IPS-18a (cell line): ENCODE measurements around the gene FXYD1.

Source experiments
- H3K27ac ChIP-seq: one replicate; pipeline ENCODE4 v1.5.1; 2013; ENCODE audit warnings: low read length
- H3K27me3 ChIP-seq: one replicate; pipeline ENCODE4 v1.6.1; 2013; ENCODE audit warnings: mild to moderate bottlenecking, low read length; ENCODE audit not compliant: control insufficient read depth, insufficient read depth
- H3K36me3 ChIP-seq: one replicate; pipeline ENCODE4 v1.6.1; 2013; ENCODE audit warnings: low read depth, low read length; ENCODE audit not compliant: control insufficient read depth
- H3K4me1 ChIP-seq: one replicate; pipeline ENCODE4 v1.6.1; 2013; ENCODE audit warnings: low read depth, low read length; ENCODE audit not compliant: control insufficient read depth
- H3K4me3 ChIP-seq: one replicate; pipeline ENCODE4 v1.5.1; 2013; ENCODE audit warnings: low read length
- H3K9ac ChIP-seq: one replicate; pipeline ENCODE4 v1.6.1; 2013; ENCODE audit warnings: mild to moderate bottlenecking, low read length, moderate library complexity
- H3K9me3 ChIP-seq: one replicate; pipeline ENCODE4 v1.6.1; 2013; ENCODE audit warnings: low read depth, low read length; ENCODE audit not compliant: control insufficient read depth

FXYD1 gene

GRCh38 chr19:35138305-35138892 is at the start of gene FXYD1:
FXYD1 (plus strand) TSS chr19:35138824; CDS start chr19:35140080, 1,256 bp downstream.
- peaks cover 20% of the 10 kb centered on the region for H3K27me3 ChIP-seq
- no peak within 1 kb of the TSS for H3K4me3 ChIP-seq
- peaks cover 7% of the 10 kb centered on the region for H3K4me1 ChIP-seq
- H3K9ac ChIP-seq, result no peak within 1 kb of the TSS
- no peaks in the 10 kb centered on the region for H3K36me3 ChIP-seq
- H3K9me3 ChIP-seq, result no peaks in the 10 kb centered on the region
- no peak within 1 kb of the TSS for H3K27ac ChIP-seq

GRCh38 chr19:35089554-35089953 is 49.1 kb upstream of the FXYD1 start:
- Histone ChIP-seq H3K4me1 (no peaks in the 10 kb centered on the region), H3K27me3 (peaks cover 7% of the 10 kb centered on the region), H3K9ac (no peak overlapping the region), H3K4me3 (no peak overlapping the region), H3K36me3 (no peaks in the 10 kb centered on the region), H3K27ac (no peak overlapping the region), H3K9me3 (no peaks in the 10 kb centered on the region)

GRCh38 chr19:35090160-35090505 is 48.5 kb upstream of the FXYD1 start:
- H3K9me3 ChIP-seq, result no peaks in the 10 kb centered on the region
- H3K27ac ChIP-seq, result no peak overlapping the region
- H3K4me1 ChIP-seq, result no peaks in the 10 kb centered on the region
- H3K4me3 ChIP-seq, result peak overlapping the region; percentile 31
- H3K27me3 ChIP-seq, result peaks cover 7% of the 10 kb centered on the region
- no peak overlapping the region for H3K9ac ChIP-seq
- H3K36me3 ChIP-seq, result no peaks in the 10 kb centered on the region

GRCh38 chr19:35090506-35091214 is 48.0 kb upstream of the FXYD1 start:
- Histone ChIP-seq H3K4me3 (peak overlapping the region; percentile 31), H3K27me3 (peaks cover 7% of the 10 kb centered on the region), H3K9ac (peak overlapping the region; percentile 8), H3K36me3 (no peaks in the 10 kb centered on the region), H3K9me3 (no peaks in the 10 kb centered on the region), H3K27ac (no peak overlapping the region), H3K4me1 (no peaks in the 10 kb centered on the region)

- no peak overlapping the region for H3K4me3 ChIP-seq
- H3K27me3 ChIP-seq, result peaks cover 7% of the 10 kb centered on the region
- H3K9me3 ChIP-seq, result no peaks in the 10 kb centered on the region
- no peak overlapping the region for H3K9ac ChIP-seq
- H3K36me3 ChIP-seq, result no peaks in the 10 kb centered on the region
- H3K27ac ChIP-seq, result no peak overlapping the region
- H3K4me1 ChIP-seq, result no peaks in the 10 kb centered on the region
Measured at GRCh38 chr19:35093430-35093829, 45.2 kb upstream of the FXYD1 start.

- Histone ChIP-seq H3K9me3 (no peaks in the 10 kb centered on the region), H3K4me3 (no peak overlapping the region), H3K27ac (no peak overlapping the region), H3K9ac (no peak overlapping the region), H3K4me1 (no peaks in the 10 kb centered on the region), H3K36me3 (no peaks in the 10 kb centered on the region), H3K27me3 (peaks cover 7% of the 10 kb centered on the region)
Measured at GRCh38 chr19:35093941-35094647, 44.5 kb upstream of the FXYD1 start.

GRCh38 chr19:35094656-35095055 is 44.0 kb upstream of the FXYD1 start:
- H3K4me3 ChIP-seq, result no peak overlapping the region
- no peak overlapping the region for H3K27ac ChIP-seq
- H3K9me3 ChIP-seq, result no peaks in the 10 kb centered on the region
- peaks cover 7% of the 10 kb centered on the region for H3K27me3 ChIP-seq
- H3K9ac ChIP-seq, result no peak overlapping the region
- no peaks in the 10 kb centered on the region for H3K4me1 ChIP-seq
- no peaks in the 10 kb centered on the region for H3K36me3 ChIP-seq

GRCh38 chr19:35095667-35096368 is 42.8 kb upstream of the FXYD1 start:
- H3K36me3 ChIP-seq, result no peaks in the 10 kb centered on the region
- H3K4me3 ChIP-seq, result no peak overlapping the region
- H3K27ac ChIP-seq, result no peak overlapping the region
- H3K9me3 ChIP-seq, result no peaks in the 10 kb centered on the region
- H3K4me1 ChIP-seq, result no peaks in the 10 kb centered on the region
- H3K9ac ChIP-seq, result no peak overlapping the region
- peaks cover 5% of the 10 kb centered on the region for H3K27me3 ChIP-seq

- H3K9me3 ChIP-seq, result no peaks in the 10 kb centered on the region
- H3K9ac ChIP-seq, result no peak overlapping the region
- no peak overlapping the region for H3K27ac ChIP-seq
- H3K4me1 ChIP-seq, result no peaks in the 10 kb centered on the region
- no peaks in the 10 kb centered on the region for H3K36me3 ChIP-seq
- no peaks in the 10 kb centered on the region for H3K27me3 ChIP-seq
- no peak overlapping the region for H3K4me3 ChIP-seq
Measured at GRCh38 chr19:35098413-35099049, 40.1 kb upstream of the FXYD1 start.

- H3K9ac ChIP-seq, result no peak overlapping the region
- H3K9me3 ChIP-seq, result no peaks in the 10 kb centered on the region
- no peaks in the 10 kb centered on the region for H3K27me3 ChIP-seq
- no peaks in the 10 kb centered on the region for H3K36me3 ChIP-seq
- no peak overlapping the region for H3K4me3 ChIP-seq
- H3K4me1 ChIP-seq, result no peaks in the 10 kb centered on the region
- H3K27ac ChIP-seq, result no peak overlapping the region
Measured at GRCh38 chr19:35099155-35099896, 39.3 kb upstream of the FXYD1 start.

GRCh38 chr19:35099897-35100275 is 38.7 kb upstream of the FXYD1 start:
- no peak overlapping the region for H3K27ac ChIP-seq
- no peaks in the 10 kb centered on the region for H3K36me3 ChIP-seq
- H3K9ac ChIP-seq, result no peak overlapping the region
- H3K4me1 ChIP-seq, result no peaks in the 10 kb centered on the region
- H3K4me3 ChIP-seq, result no peak overlapping the region
- H3K9me3 ChIP-seq, result no peaks in the 10 kb centered on the region
- H3K27me3 ChIP-seq, result no peaks in the 10 kb centered on the region
